GM19025 (cell line): ENCODE measurements around the gene GCSH.
"Not testable (repeated sequence)": the region's sequence is repeated elsewhere in the genome, so short reads cannot be mapped to it uniquely, and the experiment has no call there.

Source experiments
- ATAC-seq: cut with Tn5 transposase; IDR thresholded peaks from one replicate; pipeline ENCODE4 v1.9.1; 2021; ENCODE audit warnings: mild to moderate bottlenecking, low read depth, moderate library complexity; ENCODE audit not compliant: unreplicated experiment

GCSH gene

DNA sequence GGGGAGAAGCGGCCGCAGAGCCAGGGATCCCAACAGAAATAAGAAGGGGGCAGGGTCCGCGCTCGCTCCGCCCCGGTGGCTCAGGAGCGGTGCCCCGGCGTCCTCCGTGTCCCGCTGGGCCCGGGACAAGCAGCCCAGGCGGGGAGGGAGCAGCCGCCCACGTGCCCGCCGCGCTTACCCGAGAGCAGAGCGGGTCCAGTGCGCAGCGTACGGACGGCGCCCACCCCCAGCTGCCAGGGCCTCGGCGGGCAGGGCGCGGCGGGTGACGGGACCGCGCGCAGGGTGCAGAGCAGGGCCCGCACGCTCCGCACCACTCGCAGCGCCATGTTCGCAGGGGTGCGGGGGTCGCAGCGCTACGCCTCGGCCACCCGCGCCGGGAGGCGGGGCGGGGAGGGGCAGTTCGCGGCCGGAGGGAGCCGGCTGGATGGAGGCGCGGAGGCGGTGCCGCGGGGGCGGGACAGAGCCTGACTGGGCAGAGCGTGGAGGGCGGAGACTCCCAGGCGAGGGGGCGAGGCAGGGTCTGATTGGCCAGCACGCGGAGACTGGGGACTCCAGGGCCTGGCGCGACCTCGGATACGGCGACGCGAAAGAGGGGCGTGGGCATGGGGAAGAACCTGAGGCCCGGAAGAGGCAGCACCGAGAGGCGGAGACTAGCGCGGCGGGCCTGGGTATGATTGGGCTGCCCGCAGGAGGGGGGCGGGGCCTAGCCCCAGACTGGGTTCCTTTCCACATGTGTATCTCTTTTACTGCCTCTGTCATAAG, at the start of gene GCSH:
Gene GCSH (minus strand): TSS at position 443 of the 762 bp plus-strand sequence. CDS start 117 bp downstream, at position 326.
- ATAC-seq: peak; percentile 99

DNA sequence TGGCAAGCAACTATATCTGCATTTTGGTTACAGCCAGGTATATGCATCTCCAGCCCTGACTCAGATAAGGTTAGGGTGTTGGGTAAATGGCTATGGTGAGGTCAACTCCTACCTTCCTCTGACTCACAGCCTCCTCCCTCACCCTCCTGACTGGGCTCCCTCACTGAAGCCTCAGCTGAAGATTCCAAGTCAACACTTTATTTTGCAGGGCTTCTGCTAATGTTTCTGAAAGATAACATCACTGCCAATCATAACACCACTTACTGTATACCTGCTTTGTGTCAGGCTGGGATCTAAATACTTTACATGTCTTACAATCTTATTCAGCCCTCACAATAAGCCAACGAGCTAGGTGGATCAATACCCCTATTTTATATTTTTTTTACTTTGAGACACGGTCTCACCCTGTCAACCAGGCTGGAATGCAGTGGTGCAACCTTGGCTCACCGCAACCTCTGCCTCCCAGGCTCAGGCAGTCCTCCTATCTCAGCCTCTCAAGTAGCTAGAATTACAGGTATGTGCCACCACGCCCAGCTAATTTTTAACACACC, 47.8 kb upstream of the GCSH start:
- ATAC-seq: no peak

DNA sequence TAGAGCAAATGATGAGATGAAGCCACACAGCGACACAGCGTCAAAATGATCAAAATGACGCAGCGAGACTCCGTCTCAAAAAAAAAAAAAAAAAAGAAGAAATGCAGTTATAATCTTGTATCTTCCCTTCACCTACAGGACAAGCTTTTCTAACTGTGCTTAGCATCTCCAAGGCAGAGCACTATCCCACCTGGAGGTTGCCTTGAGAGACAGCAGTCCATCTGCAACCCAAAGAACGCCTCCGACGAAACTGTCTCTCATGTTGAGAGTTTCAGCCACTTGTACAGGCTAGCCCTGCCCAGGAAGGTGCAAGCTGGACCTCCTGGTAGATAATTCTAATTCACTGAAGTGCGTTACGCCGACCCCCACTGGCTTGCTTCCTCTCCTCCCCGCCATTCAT, 46.7 kb upstream of the GCSH start:
- ATAC-seq: no peak

DNA sequence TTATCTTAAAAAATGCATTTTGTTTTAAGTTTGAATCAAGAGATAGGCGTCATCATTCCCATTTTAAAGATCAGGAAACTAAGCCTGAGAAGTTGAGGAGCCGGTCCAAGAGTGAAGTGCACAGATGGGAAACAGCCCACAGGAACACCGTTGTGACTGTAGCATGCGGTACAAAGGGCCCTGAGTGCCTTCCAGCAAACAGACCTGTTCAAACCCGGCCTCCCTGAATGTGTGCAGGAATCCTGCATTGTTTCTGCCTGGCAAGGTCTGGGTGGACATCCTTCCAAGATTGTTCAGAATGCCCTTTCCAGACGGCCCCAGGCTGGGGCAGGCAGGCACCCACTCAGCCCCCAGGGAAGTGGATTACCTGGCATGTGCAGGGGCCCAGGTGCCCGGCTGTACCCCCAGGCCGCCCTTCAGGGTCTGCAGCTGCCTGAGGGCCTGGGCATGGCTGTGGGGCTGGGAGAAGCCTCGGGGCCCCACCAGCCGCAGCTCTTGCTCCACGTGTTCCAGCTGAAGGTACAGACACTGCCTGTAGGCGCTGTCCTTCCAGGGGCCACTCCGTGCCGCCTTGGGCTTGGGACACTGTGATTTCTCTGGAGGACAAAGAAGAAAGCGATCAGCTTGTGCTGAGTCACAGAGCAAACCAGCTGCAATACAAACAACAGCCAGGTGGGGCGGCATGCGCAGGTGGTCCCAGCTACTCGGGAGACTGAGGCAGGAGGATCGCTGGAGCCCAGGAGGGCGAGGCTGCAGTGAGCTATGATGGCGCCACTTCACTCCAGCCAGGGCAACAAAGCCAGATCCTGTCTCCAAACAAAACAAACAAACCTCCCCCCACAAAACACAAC, 45.0 kb upstream of the GCSH start:
- ATAC-seq: no peak

DNA sequence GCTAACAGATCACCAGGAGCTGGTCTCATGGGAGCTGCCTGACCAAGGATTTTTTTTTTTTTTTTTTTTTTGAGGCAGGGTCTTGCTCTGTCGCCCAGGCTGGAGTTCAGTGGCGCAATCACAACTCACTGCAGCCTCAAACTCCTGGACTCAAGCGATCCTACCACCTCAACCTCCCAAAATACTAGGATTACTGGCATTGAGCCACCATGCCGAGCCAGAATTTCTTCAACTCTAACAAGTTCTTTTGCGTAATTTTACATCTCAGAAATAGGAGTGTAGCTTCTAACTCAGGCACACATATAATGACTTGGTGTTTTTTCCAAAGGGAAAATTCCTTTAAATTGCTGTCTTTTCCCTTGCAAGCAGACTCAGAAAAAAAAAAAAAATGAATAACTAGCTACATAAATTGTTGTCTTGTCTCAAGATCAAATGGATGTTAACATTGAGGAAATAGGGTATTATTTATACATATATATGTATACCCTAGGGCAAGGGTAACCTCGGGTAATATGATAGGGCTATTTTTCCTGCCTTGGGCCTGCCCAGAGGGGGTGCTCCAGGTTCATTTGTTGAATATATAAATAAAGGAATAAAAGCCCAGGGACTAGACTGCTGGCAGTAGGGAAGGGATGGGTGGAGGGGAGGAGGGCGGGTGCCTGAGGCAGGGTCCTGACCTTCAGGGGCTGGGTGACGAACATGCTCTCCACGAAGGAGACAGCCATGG, 42.8 kb upstream of the GCSH start:
- no peak for ATAC-seq

DNA sequence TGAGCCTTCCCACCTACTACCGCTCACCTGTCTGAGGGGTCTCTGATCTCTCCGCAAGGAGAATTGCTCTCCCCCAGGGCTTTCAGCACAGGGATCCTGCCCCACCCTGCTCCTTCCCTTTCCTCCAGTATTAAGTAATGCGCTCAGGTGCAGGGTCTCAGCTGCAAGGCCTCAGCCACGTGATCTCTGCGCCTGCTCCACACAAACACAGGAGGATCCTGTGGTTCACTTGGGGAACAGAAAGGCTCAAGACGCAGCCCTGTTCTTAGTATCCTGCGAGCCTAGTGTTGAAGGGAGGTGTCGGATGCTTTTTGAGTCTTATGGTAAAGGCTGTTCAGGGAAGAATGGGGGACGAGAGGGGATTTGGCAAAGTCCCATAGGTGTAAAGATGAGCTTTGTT, 41.6 kb upstream of the GCSH start:
- ATAC-seq: no peak

DNA sequence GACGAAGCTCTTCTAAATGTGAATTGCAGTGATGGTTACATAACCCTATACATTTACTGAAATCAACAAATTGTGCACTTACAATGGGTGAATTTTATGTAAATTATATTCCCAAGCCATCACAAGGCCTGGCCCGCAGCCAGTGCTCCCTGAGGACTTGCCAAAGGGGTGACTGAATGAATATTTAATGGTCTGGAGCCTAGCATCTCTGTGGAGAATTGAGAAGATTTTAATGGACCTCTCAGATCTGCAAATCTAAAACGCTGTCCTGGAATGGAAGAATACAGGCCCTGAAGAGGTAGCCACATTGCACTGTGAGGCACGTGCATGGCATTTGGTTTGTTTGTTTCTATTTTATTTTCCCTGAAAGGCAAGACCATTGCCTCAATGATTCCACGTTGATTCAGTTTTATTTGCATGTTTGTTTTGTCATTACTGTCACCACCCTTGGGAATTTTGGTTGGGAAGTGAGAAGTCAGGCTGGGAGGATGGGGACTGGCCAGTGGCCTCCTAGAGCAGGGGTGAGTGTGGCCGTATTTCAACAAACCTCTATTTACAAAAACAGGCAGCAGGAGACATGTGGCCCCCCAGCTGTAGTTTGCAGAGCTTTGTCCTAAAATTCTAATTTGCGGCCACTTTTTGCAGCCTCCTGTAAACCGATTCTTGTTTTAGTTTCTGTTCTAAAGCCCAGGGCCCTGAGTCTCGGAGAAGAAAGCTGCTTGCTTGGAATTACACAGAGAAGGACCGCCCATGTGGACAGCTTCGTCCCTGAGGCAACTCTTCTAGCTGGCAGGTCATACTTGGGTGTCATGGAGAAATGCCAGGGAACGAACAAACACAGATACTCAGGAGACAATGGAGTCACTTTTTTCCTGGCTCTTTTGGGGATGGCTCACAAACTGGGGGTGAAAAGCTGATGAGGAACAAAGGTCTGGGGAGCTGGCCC, 40.5 kb upstream of the GCSH start:
- no peak for ATAC-seq

DNA sequence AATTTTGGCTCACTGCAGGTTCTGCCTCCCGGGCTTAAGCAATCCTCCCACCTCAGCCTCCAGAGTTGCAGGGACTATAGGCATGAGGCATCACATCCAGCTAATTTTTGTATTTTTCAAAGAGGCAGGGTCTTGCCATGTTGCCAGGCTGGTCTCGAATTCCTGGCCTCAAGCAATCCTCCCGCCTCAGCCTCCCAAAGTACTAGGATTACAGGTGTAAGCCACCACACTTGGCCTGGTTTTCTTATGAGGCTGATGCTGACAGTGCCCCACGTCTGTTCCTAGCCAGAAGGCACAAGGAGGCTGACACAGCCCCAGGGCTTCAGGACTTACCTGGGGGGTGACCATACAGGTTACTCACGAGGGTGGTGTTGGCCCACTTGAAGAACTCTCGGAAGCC, 33.9 kb upstream of the GCSH start:
- no peak for ATAC-seq

DNA sequence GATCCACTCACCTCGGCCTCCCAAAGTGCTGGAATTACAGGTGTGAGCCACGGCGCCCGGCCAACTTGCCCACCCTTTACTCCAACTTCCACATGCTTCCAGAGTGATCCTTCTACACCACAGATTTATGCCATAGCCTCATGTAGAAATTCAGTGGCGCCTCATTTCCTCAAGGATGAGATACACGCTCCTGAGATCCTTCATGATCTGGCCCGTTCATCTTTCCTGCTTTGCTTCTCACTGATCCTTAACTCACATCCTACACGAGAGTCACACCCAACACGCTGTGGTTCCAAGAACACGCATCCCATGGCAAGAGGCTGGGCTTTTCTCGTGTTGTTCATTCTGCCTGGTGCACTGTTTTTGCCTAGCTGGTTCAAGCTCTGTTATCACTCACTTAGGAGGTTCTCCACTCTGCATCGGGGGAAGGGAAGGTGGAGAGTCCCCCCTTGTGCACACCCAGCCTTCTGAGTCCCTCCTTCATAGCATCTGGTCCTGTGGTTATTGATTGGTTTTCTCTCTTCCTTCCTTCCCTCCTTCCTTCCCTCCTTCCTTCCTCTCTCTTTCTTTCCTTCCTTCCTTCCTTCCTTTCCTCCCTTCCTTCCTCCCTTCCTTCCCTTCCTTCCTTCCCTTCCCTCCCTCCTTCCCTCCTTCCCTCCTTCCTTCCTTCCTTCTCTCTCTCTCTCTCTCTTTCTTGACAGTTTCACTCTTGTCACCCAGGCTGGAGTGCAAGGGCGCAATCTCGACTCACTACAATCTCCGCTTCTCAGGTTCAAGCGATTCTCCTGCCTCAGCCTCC, 32.7 kb upstream of the GCSH start:
- no peak for ATAC-seq

DNA sequence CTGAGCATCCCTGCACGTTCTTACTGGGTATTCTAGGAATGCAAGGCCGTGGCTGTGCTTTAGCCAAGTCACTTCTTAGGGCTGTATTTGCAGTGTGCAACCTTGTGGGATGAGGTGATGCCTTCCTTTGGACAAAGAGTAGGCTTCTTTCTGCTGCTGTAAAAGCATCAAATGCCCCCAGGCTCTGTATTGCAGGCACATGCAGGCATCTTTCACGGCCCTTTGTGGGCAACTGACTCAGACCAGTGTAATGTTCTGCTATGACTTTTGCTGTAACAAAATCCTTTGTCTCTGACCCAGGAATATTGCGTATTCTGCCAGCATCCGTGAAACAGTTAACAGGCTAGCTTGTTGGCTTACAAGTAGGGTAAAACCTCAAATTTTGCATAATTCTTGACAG, 30.9 kb upstream of the GCSH start:
- ATAC-seq: no peak

DNA sequence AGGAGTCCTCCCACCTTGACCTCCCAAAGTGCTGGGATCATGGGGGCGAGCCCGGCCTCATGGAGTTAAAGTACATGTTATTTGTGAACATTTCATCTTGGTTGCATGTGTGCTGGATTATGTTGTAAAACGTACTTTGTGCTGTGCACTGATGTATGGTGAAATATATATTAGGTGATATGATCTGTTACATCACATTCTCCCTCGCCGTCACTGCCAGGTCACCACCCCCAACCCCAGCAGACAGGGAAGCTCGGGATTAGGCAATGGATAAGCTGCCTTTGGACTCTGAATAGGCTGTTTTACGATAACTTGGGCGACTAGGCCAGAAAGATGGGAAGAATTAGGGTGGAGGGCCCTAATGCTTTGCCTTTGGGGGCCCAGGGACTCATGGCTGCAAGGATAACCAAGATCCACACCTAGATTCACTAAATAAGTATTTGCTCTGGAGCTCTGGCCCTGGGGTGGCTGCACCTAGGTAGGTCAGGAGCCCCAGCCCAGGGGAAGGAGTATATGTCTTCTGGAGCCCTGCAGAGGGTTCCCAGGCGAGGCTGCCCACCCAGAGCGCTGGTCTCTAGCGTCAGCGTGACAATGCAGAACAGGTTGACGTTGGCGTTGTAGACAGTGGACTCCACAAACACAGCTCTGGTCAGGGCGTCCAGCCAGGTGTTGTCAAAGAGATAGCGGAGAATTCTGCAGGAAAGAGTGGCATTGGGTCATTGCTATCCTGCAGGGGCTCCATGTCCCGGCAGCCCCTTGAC, 27.1 kb upstream of the GCSH start:
- no peak for ATAC-seq

DNA sequence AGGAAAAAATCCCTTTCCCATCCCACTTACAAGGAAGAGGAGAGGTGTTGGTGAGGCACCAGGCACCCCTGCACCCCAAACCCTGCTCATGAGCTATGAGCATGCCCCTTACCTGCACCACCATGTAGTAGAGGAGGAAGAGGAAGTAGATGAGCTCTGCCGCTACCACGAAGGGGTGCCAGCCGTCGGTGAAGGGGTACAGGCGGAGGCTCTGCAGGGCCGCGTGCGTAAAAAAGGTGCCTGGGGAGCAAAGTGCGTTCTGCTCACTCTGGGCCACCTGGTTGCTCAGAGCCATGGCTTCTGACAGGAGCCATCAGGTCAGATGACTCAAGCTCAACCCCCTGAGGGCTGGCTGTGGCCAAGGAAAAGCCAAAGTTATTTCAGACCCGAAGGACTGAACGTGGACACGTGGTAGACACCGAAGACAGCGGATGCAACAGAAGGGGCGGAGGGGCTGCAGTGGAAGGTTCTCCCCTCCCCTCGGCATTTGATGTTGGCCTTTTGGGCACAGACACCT, 25.3 kb upstream of the GCSH start:
- ATAC-seq: no peak

DNA sequence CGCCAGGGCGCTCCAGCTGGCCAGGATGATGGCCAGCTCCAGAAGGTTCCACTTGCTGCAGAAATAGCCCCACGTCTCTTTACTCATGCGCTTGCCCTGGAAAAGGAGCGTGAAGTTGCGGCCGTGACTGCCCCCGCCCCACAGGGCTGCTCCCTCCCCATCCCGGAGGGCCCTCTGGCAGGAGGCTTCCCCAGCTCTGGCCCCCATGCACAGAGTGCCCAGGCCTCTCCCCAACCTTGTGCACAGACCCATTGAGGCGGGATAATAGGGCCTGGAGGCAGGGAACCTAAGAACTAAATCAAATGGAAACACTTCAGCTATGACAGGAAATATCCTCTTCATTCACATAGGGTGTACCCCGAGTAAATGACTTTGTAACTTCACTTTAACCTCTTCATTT, 21.2 kb upstream of the GCSH start:
- ATAC-seq: no peak

DNA sequence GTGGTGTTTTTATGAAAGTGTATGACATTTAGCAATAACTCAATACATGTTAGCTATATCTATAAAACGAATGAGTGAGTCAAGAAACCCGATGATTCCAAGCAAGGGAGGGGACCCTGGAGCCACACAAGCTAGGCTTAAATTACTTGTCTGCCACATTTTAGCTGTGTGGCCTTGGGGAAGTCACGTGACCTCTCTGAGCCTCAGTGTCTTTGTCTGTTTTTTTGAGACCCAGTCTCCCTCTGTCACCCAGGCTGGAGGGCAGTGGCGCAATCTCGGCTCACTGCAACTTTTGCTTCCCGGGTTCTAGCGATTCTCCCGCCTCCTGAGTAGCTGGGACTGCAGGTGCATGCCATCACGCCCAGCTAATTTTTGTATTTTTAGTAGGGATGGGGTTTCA, 20.1 kb upstream of the GCSH start:
- ATAC-seq: no peak

DNA sequence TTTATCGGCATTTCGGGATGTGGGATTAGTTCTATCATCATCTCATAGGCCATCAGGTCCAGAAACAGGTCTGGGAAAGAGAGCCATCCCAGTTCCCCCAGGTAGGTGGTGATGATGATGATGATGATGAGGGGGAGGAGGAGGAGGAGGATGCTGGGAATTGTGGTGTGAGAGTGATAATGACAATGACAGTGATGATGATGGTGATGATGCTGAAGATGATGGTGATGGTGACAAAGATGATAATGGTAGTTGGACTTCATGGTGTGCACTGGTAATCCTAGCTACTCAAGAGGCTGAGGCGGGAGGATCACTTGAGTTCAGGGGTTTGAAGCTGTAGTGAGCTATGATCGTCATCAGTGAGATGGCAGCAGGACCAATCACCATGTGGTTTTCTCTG, 16.3 kb upstream of the GCSH start:
- no peak for ATAC-seq

DNA sequence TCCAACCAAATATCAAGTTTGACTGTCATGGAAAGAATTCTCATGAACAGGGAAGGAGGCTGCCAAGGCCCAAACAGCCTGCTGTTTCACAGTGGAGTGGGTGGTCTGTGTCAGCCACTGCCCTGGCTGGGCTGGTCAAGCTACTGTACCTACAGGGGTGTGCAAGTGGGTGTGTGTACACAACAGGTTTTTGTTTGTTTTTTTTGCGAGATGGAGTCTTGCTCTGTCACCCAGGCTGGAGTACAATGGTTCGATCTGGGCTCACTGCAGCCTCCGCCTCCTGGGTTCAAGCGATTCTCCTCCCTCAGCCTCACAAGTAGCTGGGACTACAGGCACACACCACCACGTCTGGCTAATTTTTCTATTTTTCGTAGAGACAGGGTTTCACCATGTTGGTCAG, 13.1 kb upstream of the GCSH start:
- not testable (repeated sequence) for ATAC-seq

DNA sequence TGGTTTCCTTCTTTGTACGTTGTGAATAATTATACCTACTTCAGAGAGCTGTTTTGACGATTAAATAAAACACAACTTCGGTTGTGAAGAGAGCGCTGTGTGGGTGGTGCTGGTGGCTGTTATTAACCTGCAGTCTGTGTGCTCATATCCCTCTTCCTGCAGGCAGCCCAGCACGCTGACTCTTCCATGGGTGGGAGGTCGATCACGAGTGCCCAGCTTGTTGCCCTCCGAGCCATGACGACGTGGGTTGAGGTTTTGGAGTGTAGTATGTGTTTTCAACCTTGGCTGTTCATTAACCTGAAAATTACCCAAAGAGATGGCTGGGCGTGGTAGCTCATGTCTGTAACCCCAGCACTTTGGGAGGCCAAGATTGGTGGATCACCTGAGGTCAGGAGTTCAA, 11.3 kb upstream of the GCSH start:
- no peak for ATAC-seq

DNA sequence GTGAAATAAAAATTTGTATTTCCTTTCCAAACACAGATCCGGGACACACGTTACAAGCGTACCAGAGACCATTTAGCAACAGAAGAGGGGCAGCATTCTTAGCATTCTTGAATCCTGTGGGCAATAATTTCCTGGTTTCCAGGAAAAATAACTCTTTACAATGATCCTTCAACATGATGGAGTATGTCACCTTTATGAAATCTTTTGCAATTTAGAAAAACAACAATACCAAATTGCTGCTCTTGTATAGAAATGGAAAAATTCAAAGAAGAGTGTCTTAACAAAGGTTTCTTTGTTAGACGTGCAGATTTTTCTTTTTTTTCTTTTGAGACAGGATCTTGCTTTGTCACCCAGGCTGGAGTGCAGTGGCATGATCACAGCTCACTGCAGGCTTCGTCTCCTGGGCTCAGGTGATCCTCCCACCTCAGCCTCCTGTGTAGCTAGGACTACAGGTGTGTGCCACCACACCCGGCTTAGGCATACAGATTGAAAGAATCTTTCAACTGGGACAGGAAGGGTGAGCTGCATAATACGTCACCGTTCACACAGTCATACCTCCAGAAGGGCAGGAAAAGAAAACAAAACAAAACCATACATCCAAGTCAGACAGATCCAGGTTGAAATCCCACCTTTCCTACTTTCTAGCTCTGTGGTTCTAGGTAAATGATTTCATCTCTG, 10.8 kb upstream of the GCSH start:
- no peak for ATAC-seq
